DMS53 treated with DMSO at 0.1 percent for 48 hours (cell line): Measurements from ENCODE around the gene PCDHAC2.

ENCODE experiments used
- DNase-seq: peaks from one replicate; lab custom pipeline; 2025; ENCODE audit not compliant: unreplicated experiment; lab: John Stamatoyannopoulos, UW

Gene PCDHAC2

GRCh38 chr5:140988100-140988499 is 21.8 kb downstream of the PCDHAC2 start:
- no peak for DNase-seq

GRCh38 chr5:140988608-140989007 is 22.3 kb downstream of the PCDHAC2 start:
- no peak for DNase-seq

DNA sequence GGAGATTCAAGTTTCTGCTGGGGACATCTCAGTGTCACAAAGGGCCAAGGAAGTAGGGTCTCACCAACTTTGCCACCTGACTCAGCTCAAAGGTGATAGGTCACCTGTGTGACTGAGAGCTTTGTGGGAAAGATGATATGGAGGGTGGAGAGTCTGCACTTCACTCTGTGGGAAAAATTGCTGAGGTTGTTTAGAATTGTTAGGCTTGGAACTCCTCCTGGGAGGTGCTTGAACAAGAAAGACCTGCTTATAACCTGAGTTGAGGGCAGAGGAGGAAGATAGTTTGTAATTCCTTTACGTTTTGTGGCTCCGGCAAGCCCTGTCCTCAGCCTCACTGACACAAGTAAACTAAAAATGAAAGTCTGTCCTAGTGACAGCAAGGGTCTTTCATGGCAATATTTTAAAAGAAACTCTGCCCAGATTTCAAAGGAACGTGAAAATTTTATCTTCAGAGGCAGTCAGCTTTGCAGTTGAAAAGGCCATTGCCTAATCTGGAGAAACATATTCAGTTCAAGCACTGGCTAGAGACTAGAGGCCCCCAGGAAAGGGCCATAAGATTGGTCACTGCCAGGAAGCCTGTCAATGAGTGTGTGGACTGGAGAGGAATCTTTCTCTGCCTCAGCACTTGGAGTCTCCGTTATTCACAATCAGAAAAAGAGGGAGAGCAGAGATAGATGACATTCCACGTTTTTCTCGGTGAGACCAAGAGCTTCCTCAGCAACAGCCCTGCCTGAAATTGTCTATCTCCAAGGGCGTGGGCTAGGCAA is 23.2 kb downstream of the PCDHAC2 start:
- DNase-seq, result no peak

DNA sequence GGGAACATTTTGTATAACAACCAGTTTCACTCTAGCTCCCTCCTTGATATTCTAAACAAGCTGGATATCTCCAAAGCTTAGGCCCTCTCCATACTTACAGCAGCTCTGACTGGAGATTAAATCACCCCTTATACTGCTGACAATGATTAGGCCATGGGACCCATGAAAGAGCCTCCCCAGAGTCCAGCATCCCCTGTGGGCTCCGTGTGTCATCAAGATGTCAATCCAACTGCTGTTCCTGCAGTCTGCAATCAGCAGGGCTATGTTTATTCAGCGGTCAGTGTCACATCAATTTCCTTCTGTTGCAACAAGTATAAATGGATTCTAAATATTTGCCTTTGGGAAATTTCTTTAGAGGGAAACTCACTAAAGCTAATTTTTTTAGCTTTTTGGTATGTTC is 26.6 kb downstream of the PCDHAC2 start:
- no peak for DNase-seq

GRCh38 chr5:140996060-140996459 is 29.8 kb downstream of the PCDHAC2 start:
- DNase-seq, result no peak

DNA sequence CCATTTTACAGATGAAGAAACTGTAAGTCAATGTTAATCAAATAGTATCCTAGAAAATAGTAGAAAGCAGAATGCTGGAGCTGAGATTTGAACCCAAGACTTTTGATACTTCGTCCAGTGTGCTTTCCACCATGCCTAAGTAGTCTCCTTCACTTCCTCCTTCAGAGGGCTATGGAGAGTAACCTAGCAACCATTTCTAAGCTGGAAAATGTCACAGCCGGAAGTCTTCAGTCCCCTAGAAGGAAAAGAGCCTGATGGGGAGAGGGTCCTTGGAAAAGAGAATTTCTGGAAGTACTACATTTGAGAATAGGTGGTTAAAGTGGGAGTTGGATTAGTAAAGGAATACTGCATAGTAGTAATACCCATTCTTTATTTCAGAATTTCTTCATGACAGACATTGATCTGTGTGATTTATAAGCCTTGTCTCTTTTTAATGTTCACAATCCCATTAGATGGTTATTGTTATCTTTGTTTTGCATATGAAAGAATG is 32.7 kb downstream of the PCDHAC2 start:
- no peak for DNase-seq

- DNase-seq, result peak; percentile 22
These were observed 35.2 kb downstream of the PCDHAC2 start for GRCh38 chr5:141001446-141001843.

- DNase-seq, result peak; percentile 42
These were observed 35.7 kb downstream of the PCDHAC2 start for GRCh38 chr5:141001844-141002604.

DNA sequence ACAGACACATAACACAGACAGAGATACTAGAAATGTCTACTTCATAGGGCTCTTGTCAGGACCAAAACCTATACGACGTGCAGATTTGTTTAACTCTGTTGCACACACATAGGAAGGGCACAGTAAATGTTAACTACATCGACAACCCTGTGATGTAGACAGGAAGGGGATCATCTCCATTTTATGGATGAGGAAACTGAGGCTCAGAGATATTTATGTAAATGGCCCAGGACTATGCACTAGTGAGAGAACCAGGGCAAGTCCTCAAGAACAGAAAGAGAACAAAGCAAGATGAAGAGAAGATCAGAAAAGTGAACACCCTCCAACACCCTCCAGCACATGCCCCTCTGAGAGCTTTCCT is 36.3 kb downstream of the PCDHAC2 start:
- no peak for DNase-seq

DNA sequence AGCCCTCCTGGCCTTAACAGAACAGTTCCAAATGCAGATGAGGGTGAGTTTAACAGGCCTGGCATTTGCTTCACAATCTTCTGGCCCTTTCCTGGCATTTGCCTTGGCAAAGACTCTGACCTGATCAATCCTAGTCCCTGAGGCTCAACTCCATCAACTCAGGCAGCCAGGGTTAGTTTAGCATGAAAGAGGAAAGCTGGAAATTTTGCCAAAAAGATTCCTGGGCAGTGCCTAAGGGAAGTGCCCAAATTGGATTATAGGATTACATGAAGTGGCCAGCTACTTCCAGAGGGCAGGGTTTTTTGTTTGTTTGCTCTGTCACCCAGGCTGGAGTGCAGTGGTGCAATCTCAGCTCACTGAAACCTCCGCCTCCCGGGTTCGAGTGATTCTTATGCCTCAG is 36.8 kb downstream of the PCDHAC2 start:
- no peak for DNase-seq

GRCh38 chr5:141003791-141004611 is 37.7 kb downstream of the PCDHAC2 start:
- DNase-seq, result peak; percentile 97

GRCh38 chr5:141007791-141008190 is 41.5 kb downstream of the PCDHAC2 start:
- no peak for DNase-seq

- no peak for DNase-seq
These were observed 43.9 kb downstream of the PCDHAC2 start for GRCh38 chr5:141010047-141010793.

- no peak for DNase-seq
These were observed 51.7 kb downstream of the PCDHAC2 start for GRCh38 chr5:141017943-141018342.
